ENCODE data around the gene GNAZ.

GNAZ gene

DNA sequence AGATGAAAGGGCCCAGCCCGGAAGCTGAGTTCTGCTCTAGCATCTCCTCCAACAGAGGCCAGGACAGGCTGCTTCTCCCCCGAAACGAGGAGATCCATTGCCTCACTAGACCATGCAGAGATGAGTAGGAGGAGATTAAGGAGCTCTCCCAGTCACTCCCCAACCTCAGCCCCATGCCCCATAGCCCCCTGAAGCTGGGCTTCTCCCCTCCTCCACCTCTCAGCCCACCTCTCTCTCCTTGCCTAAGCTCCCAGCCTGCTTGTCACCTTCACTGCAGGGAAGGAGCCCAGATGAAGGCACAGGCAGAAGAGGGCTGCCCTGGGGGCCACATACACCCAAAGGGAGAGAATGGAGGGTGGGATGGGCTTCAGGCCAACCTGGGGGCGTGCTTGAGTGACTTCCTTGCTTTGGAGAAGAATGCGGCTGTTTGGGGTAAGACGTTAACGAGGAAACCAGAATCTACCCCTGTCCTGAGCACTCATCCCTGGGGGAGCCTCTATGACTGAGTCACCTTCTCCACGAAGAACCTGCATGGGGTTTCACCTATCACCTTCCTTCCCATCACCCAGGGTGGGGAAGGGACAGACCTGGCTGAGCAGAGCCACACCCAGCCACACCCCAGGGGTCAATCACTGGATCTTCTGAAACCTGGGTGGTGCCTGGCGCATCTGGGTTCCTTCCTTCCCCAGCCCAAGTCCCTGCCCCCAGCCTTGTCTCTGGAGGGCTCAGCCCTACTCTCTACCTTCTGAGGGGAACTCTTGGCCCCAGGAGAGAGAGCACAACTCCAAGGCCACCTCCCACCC, 11.6 kb upstream of the GNAZ start:
- H3K4me3 ChIP-seq (ENCODE audit: low read length in 2 of 2): no peak overlapping the region
- no peak overlapping the region for H3K27ac ChIP-seq (ENCODE audit: low read depth in 2 of 2, low read length in 2 of 2)
- H3K4me1 ChIP-seq (ENCODE audit: control insufficient read depth in 2 of 2, insufficient read depth in 2 of 2, low read length in 2 of 2): no peaks in the 10 kb centered on the region
- no peaks in the 10 kb centered on the region for H3K36me3 ChIP-seq (ENCODE audit: control insufficient read depth in 2 of 2, insufficient read depth in 2 of 2, low read length in 2 of 2)
- H3K27me3 ChIP-seq (ENCODE audit: control insufficient read depth in 2 of 2, insufficient read depth in 2 of 2, low read length in 2 of 2): no peaks in the 10 kb centered on the region
- H3K9ac ChIP-seq (ENCODE audit: low read depth in 1 of 2, low read length in 2 of 2): no peak overlapping the region
- H3K9me3 ChIP-seq (ENCODE audit: control insufficient read depth in 2 of 2, low read length in 2 of 2): no peaks in the 10 kb centered on the region

DNA sequence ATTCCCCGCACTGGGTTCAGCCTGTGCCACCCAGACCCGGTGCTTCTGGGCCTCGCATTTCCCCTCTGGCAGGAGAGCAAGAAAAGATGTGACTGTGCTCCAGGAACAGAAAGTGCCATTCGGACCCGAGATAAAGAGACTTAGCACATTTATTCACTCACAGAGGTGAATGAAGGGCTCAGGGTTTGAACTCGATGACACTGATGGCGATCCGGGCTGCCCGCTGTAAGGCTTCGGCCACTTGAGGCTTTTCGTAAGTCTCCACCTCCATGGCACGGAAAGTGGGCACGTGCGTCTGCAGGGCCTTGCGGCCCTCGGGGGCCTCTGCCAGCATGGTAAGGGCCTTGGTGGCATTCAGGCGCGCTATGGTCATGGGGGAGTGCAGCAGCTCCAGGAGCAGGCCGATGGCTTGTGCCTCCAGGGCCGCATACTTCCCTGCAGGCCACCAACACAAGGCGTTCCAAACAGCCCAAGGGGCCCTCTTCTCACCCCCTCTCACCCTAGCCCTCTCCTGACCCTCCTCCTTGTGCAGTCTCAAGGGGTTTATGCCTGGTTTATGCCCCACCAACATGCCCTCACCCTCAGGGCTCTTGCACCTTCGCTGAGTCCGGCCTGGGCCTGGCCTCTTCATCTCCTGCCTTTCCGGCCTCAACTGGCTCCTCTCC, 10.9 kb upstream of the GNAZ start:
- Histone ChIP-seq H3K4me1 (ENCODE audit: control insufficient read depth in 2 of 2, insufficient read depth in 2 of 2, low read length in 2 of 2) (no peaks in the 10 kb centered on the region), H3K27me3 (ENCODE audit: control insufficient read depth in 2 of 2, insufficient read depth in 2 of 2, low read length in 2 of 2) (no peaks in the 10 kb centered on the region), H3K4me3 (ENCODE audit: low read length in 2 of 2) (no peak overlapping the region), H3K36me3 (ENCODE audit: control insufficient read depth in 2 of 2, insufficient read depth in 2 of 2, low read length in 2 of 2) (no peaks in the 10 kb centered on the region), H3K9me3 (ENCODE audit: control insufficient read depth in 2 of 2, low read length in 2 of 2) (no peaks in the 10 kb centered on the region), H3K9ac (ENCODE audit: low read depth in 1 of 2, low read length in 2 of 2) (no peak overlapping the region), H3K27ac (ENCODE audit: low read depth in 2 of 2, low read length in 2 of 2) (no peak overlapping the region)

DNA sequence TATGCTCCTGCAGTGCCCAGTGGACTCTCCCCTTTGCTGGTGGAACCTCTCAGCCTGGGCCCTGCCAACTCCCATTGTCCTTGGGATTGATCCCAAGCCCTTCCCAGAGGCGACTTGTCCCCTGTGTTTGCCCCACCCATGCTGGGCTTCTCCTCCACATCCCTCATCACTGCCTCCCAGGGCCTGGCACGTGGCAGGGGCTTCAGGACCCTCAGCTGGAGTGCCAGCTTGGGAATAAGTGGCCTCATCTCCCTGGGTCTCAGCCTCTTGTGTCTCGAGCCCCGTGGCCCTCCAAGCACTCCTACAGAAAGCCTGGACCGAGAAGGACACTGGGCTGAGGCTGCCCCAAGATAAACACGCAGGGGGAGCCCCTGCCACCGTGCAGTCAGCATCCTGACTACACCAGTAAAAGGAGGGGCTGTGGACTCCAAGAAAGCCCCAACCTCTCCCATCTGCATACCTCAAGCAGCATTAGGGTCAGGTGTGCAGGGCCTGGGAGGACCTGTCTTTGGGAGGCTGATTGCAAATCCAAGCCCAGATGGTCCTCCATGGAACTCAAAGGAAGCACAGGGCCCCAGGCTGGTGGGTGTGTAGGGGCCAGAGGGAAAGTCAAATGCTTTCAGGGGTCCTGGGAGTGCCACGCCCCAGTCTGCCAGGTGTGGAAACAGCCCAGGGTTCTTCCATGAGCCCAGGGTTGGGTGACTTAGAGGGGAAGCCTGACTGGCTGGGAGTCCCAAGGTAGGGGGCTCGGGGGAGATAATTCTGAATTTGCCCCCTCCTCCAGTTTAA, 9.5 kb upstream of the GNAZ start:
- Histone ChIP-seq H3K4me3 (ENCODE audit: low read length in 2 of 2) (no peak overlapping the region), H3K9me3 (ENCODE audit: control insufficient read depth in 2 of 2, low read length in 2 of 2) (no peaks in the 10 kb centered on the region), H3K36me3 (ENCODE audit: control insufficient read depth in 2 of 2, insufficient read depth in 2 of 2, low read length in 2 of 2) (no peaks in the 10 kb centered on the region), H3K27ac (ENCODE audit: low read depth in 2 of 2, low read length in 2 of 2) (no peak overlapping the region), H3K4me1 (ENCODE audit: control insufficient read depth in 2 of 2, insufficient read depth in 2 of 2, low read length in 2 of 2) (no peaks in the 10 kb centered on the region), H3K27me3 (ENCODE audit: control insufficient read depth in 2 of 2, insufficient read depth in 2 of 2, low read length in 2 of 2) (no peaks in the 10 kb centered on the region), H3K9ac (ENCODE audit: low read depth in 1 of 2, low read length in 2 of 2) (no peak overlapping the region)

DNA sequence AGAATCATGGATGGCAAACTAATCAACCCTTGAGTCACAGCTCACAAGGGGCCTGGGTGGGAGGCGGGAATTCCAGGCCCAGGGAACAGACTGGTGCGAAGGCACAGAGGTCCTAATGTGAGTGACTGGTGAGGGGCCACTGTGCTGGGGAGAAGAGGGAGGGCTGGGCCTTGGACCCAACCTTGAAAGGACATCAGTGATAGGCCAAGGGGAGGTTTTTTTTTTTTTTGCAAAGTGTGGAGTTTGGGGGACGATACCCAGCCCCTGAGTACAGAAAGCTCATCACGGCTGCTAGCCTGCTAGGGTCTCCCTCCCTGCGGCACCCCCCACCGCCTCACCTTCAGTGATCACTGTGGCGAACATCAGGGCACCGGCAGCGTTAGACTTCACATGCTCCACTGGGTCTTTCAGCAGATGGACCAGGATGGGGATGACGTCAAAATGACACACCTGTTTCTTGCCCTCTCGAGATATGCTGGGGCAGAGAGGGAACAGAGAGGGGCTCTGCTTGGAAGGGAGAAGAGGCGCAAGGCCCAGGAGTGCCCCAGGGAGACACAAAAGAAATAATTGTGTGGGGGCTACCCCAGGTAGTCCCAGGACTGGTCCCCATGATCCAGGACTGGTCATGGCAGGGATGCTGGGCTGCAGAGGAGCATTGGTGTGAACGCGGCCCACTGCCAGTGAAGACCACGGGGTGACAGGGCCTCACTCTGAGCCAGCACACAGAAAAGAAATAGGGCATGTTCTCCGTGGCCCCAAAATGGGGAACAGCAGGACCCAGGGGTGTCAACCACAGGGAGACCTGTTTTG, 8.6 kb upstream of the GNAZ start:
- Histone ChIP-seq H3K27me3 (ENCODE audit: control insufficient read depth in 2 of 2, insufficient read depth in 2 of 2, low read length in 2 of 2) (no peaks in the 10 kb centered on the region), H3K27ac (ENCODE audit: low read depth in 2 of 2, low read length in 2 of 2) (no peak overlapping the region), H3K4me3 (ENCODE audit: low read length in 2 of 2) (no peak overlapping the region), H3K36me3 (ENCODE audit: control insufficient read depth in 2 of 2, insufficient read depth in 2 of 2, low read length in 2 of 2) (no peaks in the 10 kb centered on the region), H3K4me1 (ENCODE audit: control insufficient read depth in 2 of 2, insufficient read depth in 2 of 2, low read length in 2 of 2) (no peaks in the 10 kb centered on the region), H3K9me3 (ENCODE audit: control insufficient read depth in 2 of 2, low read length in 2 of 2) (no peaks in the 10 kb centered on the region), H3K9ac (ENCODE audit: low read depth in 1 of 2, low read length in 2 of 2) (no peak overlapping the region)

DNA sequence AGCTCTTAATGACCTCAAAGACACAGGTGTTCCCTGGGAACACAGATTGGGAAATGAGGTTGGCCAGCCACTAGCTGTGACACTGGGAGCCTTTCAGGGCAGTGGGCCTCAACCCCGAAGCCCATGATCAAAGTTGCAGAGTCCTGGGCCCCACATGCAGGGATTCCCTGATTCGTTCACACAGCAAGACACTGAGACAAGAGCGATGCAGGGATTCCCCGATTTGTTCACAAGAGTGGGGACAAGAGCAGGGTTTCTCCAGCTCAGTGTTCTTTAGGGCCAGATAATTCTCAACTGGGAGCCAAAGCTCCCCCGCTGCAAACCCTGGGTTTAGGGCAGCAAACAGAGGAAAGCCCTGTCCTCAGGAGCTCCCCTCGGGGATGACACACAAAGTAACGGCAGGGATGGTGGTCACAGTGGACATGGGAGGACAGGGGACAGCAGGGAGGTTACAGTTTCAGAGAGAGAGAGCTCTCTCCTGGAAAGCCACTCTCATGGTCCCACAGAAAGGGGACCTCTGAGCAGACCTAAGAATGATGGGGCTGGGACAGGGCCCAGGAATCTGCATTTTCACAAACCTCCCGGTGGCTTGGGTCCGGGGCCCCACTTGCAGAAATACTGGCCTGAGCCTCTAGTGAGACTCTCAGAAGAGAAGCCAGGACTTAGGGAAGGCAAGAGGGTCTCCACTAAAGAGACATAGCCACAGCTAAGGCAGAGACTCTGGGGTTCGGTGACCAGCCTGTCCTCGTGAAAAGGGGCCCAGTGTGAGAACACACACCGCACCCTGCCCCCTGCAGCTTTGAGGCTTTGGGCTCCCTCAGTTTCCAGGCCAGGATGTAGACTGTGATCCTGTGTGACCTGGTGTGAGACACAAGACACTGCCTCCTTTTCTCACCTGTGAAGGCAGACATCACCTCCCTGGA, 7.4 kb upstream of the GNAZ start:
- Histone ChIP-seq H3K27ac (ENCODE audit: low read depth in 2 of 2, low read length in 2 of 2) (no peak overlapping the region), H3K4me1 (ENCODE audit: control insufficient read depth in 2 of 2, insufficient read depth in 2 of 2, low read length in 2 of 2) (no peaks in the 10 kb centered on the region), H3K27me3 (ENCODE audit: control insufficient read depth in 2 of 2, insufficient read depth in 2 of 2, low read length in 2 of 2) (peaks cover 0 to 5% of the 10 kb centered on the region in 2 donors), H3K4me3 (ENCODE audit: low read length in 2 of 2) (no peak overlapping the region), H3K9ac (ENCODE audit: low read depth in 1 of 2, low read length in 2 of 2) (no peak overlapping the region), H3K36me3 (ENCODE audit: control insufficient read depth in 2 of 2, insufficient read depth in 2 of 2, low read length in 2 of 2) (no peaks in the 10 kb centered on the region), H3K9me3 (ENCODE audit: control insufficient read depth in 2 of 2, low read length in 2 of 2) (no peaks in the 10 kb centered on the region)

DNA sequence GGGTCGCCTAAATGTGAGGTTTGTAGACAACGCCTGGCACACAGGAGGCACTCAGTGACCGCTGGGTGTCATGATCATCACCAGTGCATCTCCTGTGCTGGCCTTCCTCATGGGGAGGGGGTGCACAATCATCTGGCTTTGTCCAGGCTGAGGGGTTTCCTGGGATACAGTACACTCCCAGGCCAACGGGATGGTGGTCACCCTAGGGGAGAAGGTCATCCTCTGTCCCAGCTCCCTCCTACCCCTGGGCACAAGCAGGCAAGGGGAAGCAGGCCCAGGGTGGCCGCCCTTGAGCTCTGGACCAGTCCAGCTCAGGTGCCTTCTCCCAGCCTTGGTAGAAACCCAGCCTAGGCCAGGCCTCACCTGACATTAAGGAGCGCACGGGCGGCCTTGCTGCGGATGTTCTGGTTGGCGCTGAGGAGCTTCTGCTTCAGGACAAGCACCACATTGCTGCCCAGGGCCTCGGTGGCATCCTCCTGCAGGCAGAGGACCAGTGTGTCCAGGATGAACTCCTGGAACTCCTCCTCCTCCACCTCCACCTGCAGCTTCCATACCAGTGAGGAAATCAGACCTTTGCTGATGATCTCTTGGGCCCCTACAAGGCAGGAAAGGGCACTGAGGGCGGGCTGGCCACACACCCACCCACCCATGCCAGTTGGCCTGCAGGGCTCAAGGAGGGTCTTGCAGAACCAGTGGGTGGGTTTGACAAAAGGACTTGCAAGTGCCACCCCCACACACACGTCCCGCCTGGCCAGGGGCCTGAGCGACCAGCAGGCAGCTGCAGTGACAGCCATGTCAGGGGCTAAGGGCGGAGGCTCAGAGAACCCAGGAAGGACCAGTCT, 6.6 kb upstream of the GNAZ start:
- Histone ChIP-seq H3K9ac (ENCODE audit: low read depth in 1 of 2, low read length in 2 of 2) (no peak overlapping the region), H3K9me3 (ENCODE audit: control insufficient read depth in 2 of 2, low read length in 2 of 2) (no peaks in the 10 kb centered on the region), H3K36me3 (ENCODE audit: control insufficient read depth in 2 of 2, insufficient read depth in 2 of 2, low read length in 2 of 2) (no peaks in the 10 kb centered on the region), H3K27ac (ENCODE audit: low read depth in 2 of 2, low read length in 2 of 2) (no peak overlapping the region), H3K4me3 (ENCODE audit: low read length in 2 of 2) (no peak overlapping the region), H3K4me1 (ENCODE audit: control insufficient read depth in 2 of 2, insufficient read depth in 2 of 2, low read length in 2 of 2) (no peaks in the 10 kb centered on the region), H3K27me3 (ENCODE audit: control insufficient read depth in 2 of 2, insufficient read depth in 2 of 2, low read length in 2 of 2) (peaks cover 3 to 5% of the 10 kb centered on the region in 2 donors)

DNA sequence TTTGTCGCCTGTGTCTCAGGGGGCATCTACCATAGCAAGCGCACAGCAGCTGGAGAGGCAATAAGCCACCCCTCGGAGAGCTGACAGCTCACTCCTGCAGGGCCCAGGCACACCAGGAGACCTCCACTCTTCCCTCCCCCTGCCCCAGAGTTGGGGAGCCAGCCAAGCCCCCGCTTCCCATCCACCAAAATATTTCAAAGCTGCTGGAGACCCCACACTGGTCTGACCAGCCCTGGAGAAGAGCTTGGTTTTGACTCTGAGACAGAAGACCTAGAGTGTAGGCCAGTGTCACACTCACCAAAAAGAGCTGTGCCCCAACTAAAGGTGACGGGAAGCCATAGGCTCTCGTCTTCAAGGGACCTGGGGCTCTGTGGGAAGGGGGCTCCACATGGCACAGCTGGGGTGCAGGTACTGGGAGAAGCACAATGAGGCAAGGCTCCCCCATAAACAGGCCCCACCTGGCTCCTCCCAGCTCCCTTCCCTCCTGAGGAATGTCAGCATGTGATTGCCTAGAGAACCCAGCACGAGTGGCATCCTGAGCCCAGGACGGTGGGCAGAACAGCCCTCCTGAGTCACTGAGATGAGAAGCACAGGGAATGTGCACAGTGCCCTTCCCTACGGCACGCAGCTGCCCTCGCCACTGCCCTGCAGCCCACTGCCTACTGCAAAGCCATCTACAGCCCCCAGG, 5.8 kb upstream of the GNAZ start:
- Histone ChIP-seq H3K27me3 (ENCODE audit: control insufficient read depth in 2 of 2, insufficient read depth in 2 of 2, low read length in 2 of 2) (peaks cover 3 to 5% of the 10 kb centered on the region in 2 donors), H3K9me3 (ENCODE audit: control insufficient read depth in 2 of 2, low read length in 2 of 2) (no peaks in the 10 kb centered on the region), H3K4me1 (ENCODE audit: control insufficient read depth in 2 of 2, insufficient read depth in 2 of 2, low read length in 2 of 2) (no peaks in the 10 kb centered on the region), H3K27ac (ENCODE audit: low read depth in 2 of 2, low read length in 2 of 2) (no peak overlapping the region), H3K9ac (ENCODE audit: low read depth in 1 of 2, low read length in 2 of 2) (no peak overlapping the region), H3K36me3 (ENCODE audit: control insufficient read depth in 2 of 2, insufficient read depth in 2 of 2, low read length in 2 of 2) (no peaks in the 10 kb centered on the region), H3K4me3 (ENCODE audit: low read length in 2 of 2) (no peak overlapping the region)

DNA sequence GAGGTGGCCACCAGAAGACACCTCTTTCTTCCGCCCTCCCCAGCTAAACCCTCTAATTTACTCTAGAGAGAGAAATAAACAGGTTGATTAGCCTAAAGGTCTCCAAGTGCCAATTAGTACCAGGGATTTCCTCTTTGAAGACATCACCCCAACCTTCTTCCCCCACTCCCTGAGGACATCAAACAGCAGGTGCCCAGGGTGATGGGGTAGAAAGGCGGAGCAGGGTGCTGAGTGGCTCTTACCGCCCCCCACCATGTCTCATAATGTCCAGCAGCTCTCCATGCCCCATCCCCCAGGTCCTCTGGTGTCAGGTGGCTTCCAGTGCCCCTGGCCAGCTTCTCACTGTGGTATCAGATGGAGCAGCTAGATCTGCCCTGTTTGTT, 5.3 kb upstream of the GNAZ start:
- H3K9ac ChIP-seq (ENCODE audit: low read depth in 1 of 2, low read length in 2 of 2): no peak overlapping the region
- no peak overlapping the region for H3K27ac ChIP-seq (ENCODE audit: low read depth in 2 of 2, low read length in 2 of 2)
- peaks cover 3 to 4% of the 10 kb centered on the region in 2 donors for H3K4me1 ChIP-seq (ENCODE audit: control insufficient read depth in 2 of 2, insufficient read depth in 2 of 2, low read length in 2 of 2)
- H3K36me3 ChIP-seq (ENCODE audit: control insufficient read depth in 2 of 2, insufficient read depth in 2 of 2, low read length in 2 of 2): no peaks in the 10 kb centered on the region
- H3K4me3 ChIP-seq (ENCODE audit: low read length in 2 of 2): no peak overlapping the region
- peaks cover 3 to 5% of the 10 kb centered on the region in 2 donors for H3K27me3 ChIP-seq (ENCODE audit: control insufficient read depth in 2 of 2, insufficient read depth in 2 of 2, low read length in 2 of 2)
- no peaks in the 10 kb centered on the region for H3K9me3 ChIP-seq (ENCODE audit: control insufficient read depth in 2 of 2, low read length in 2 of 2)
